Smooth muscle cell (in vitro differentiated cells): ENCODE results near the gene WNT3. TPM values are rescaled to one million over a fixed set of nuclear protein-coding genes. Genes with fewer than 3 reads are reported as not detected.

ENCODE experiments used
- DNase-seq: peaks from one replicate; lab custom pipeline; 2025; ENCODE audit not compliant: unreplicated experiment; lab: John Stamatoyannopoulos, UW
- H2AFZ ChIP-seq: fragments of 200-600 bp; sonication (generic); 2 replicates; pipeline ENCODE4 v1.6.0; 2016; ENCODE audit warnings: antibody characterized with exemption, low read depth, mild to moderate bottlenecking
- H3F3A ChIP-seq: fragments of 200-600 bp; sonication (generic); 2 replicates; pipeline ENCODE4 v1.6.0; 2017; ENCODE audit warnings: antibody characterized with exemption, low read depth
- H3K27ac ChIP-seq: fragments of 200-600 bp; sonication (generic); 2 replicates; pipeline ENCODE4 v1.5.1; 2016; ENCODE audit warnings: low read depth, mild to moderate bottlenecking
- H3K27me3 ChIP-seq: fragments of 200-600 bp; sonication (generic); 2 replicates; pipeline ENCODE4 v1.6.1; 2016; ENCODE audit warnings: low read depth, mild to moderate bottlenecking
- H3K36me3 ChIP-seq: fragments of 200-600 bp; sonication (generic); 2 replicates; pipeline ENCODE4 v1.5.1; 2016; ENCODE audit warnings: low read depth
- H3K4me1 ChIP-seq: fragments of 200-600 bp; sonication (generic); 2 replicates; pipeline ENCODE4 v1.5.1; 2016; ENCODE audit warnings: low read depth
- H3K4me2 ChIP-seq: fragments of 200-600 bp; sonication (generic); 2 replicates; pipeline ENCODE4 v1.6.0; 2016; ENCODE audit warnings: mild to moderate bottlenecking
- H3K4me3 ChIP-seq: fragments of 200-600 bp; sonication (generic); 2 replicates; pipeline ENCODE4 v1.5.1; 2016; ENCODE audit warnings: mild to moderate bottlenecking
- H3K79me2 ChIP-seq: fragments of 200-600 bp; sonication (generic); 2 replicates; pipeline ENCODE4 v1.6.0; 2016; ENCODE audit warnings: low read depth, mild to moderate bottlenecking
- H3K9ac ChIP-seq: fragments of 200-600 bp; sonication (generic); 2 replicates; pipeline ENCODE4 v1.6.0; 2016; ENCODE audit warnings: low read depth
- H3K9me3 ChIP-seq: fragments of 200-600 bp; sonication (generic); replicated peaks from 2 replicates; pipeline ENCODE4 v1.5.1; 2016; ENCODE audit warnings: low read depth
- H4K20me1 ChIP-seq: fragments of 200-600 bp; sonication (generic); 2 replicates; pipeline ENCODE4 v1.6.0; 2016; ENCODE audit warnings: low read depth
- CTCF ChIP-seq: fragments of 200-600 bp; sonication (generic); IDR thresholded peaks from 2 replicates; pipeline ENCODE4 v1.5.1; 2017; ENCODE audit warnings: borderline replicate concordance, mild to moderate bottlenecking, antibody characterized with exemption; ENCODE audit not compliant: insufficient read depth, poor library complexity, severe bottlenecking
- WGBS: methylation state at CpG from one replicate; pipeline ENCODE4 v1.1.7; 2016; ENCODE audit warnings: low lambda C conversion rate; 5-methylcytosine and 5-hydroxymethylcytosine counted together
- polyA plus RNA-seq: library from polyadenylated mRNA; unstranded; fragments of >200 nt; fragmentation: Nextera tagmentation; extraction: Ambion mirVana; gene quantifications from 2 replicates; pipeline ENCODE4 v1.2.1, GENCODE V29; 2016
- total RNA-seq: library from RNA; depleted of rRNA; stranded (reverse); fragments of >200 nt; gene quantifications from 2 replicates; pipeline ENCODE4 v1.2.3, GENCODE V29; 2014

WNT3 gene
- total and polyA plus RNA-seq, 2 experiments from 2014 or later: 2.9 to 6.2 TPM

GRCh38 chr17:46765453-46765852, 53.0 kb downstream of the WNT3 start:
- no peak overlapping the region for H2AFZ ChIP-seq

GRCh38 chr17:46764709-46765401, 53.6 kb downstream of the WNT3 start:
- no peaks in the 10 kb centered on the region for H4K20me1 ChIP-seq
- no peak for TF ChIP-seq CTCF
- H3K36me3 ChIP-seq: no peaks in the 10 kb centered on the region
- no peak overlapping the region for H3K9ac ChIP-seq
- H3K27me3 ChIP-seq: no peaks in the 10 kb centered on the region
- H3K79me2 ChIP-seq: no peaks in the 10 kb centered on the region
- no peak overlapping the region for H3K4me3 ChIP-seq
- no peak for DNase-seq
- peak overlapping the region; percentile 31 for H3K4me2 ChIP-seq
- WGBS: 61% methylated on average over 13 of the region's 13 CpGs
- H3K4me1 ChIP-seq: no peaks in the 10 kb centered on the region
- no peaks in the 10 kb centered on the region for H3F3A ChIP-seq
- no peak overlapping the region for H2AFZ ChIP-seq
- H3K27ac ChIP-seq: no peak overlapping the region
- H3K9me3 ChIP-seq: no peaks in the 10 kb centered on the region

More at GRCh38 chr17:46765453-46765852, 53.0 kb downstream of the WNT3 start:
- no peaks in the 10 kb centered on the region for H3K9me3 ChIP-seq
- no peak overlapping the region for H3K4me2 ChIP-seq
- H3F3A ChIP-seq: no peaks in the 10 kb centered on the region
- no peak for DNase-seq
- H3K4me3 ChIP-seq: no peak overlapping the region
- no peak for TF ChIP-seq CTCF
- no peaks in the 10 kb centered on the region for H3K4me1 ChIP-seq
- no peaks in the 10 kb centered on the region for H3K79me2 ChIP-seq
- H3K9ac ChIP-seq: no peak overlapping the region
- no peaks in the 10 kb centered on the region for H3K27me3 ChIP-seq
- H4K20me1 ChIP-seq: no peaks in the 10 kb centered on the region
- H3K27ac ChIP-seq: no peak overlapping the region
- no peaks in the 10 kb centered on the region for H3K36me3 ChIP-seq
- 90% methylated on average over 12 of the region's 12 CpGs for WGBS

GRCh38 chr17:46764000-46764708, 54.3 kb downstream of the WNT3 start:
- no peaks in the 10 kb centered on the region for H4K20me1 ChIP-seq
- no peaks in the 10 kb centered on the region for H3K36me3 ChIP-seq
- H3K27me3 ChIP-seq: no peaks in the 10 kb centered on the region
- H3F3A ChIP-seq: no peaks in the 10 kb centered on the region
- no peak overlapping the region for H3K27ac ChIP-seq
- no peak overlapping the region for H3K9ac ChIP-seq
- H2AFZ ChIP-seq: no peak overlapping the region
- H3K4me1 ChIP-seq: no peaks in the 10 kb centered on the region
- no peak for DNase-seq
- TF ChIP-seq CTCF: no peak
- 92% methylated on average over 12 of the region's 12 CpGs for WGBS
- no peaks in the 10 kb centered on the region for H3K9me3 ChIP-seq
- H3K4me2 ChIP-seq: no peak overlapping the region
- H3K4me3 ChIP-seq: no peak overlapping the region
- H3K79me2 ChIP-seq: no peaks in the 10 kb centered on the region
